CD4-positive, alpha-beta T cell treated with Interferon alpha-2 for 1 hour (primary cell): Measurements from ENCODE around the gene GJB3.
"Not testable (repeated sequence)": the region's sequence is repeated elsewhere in the genome, so short reads cannot be mapped to it uniquely, and the experiment has no call there.

Source experiments
- DNase-seq, 2 donors: peaks; one replicate each; pipeline ENCODE4 v3.0.0-alpha.2; 2020 to 2022

The GJB3 gene

DNA sequence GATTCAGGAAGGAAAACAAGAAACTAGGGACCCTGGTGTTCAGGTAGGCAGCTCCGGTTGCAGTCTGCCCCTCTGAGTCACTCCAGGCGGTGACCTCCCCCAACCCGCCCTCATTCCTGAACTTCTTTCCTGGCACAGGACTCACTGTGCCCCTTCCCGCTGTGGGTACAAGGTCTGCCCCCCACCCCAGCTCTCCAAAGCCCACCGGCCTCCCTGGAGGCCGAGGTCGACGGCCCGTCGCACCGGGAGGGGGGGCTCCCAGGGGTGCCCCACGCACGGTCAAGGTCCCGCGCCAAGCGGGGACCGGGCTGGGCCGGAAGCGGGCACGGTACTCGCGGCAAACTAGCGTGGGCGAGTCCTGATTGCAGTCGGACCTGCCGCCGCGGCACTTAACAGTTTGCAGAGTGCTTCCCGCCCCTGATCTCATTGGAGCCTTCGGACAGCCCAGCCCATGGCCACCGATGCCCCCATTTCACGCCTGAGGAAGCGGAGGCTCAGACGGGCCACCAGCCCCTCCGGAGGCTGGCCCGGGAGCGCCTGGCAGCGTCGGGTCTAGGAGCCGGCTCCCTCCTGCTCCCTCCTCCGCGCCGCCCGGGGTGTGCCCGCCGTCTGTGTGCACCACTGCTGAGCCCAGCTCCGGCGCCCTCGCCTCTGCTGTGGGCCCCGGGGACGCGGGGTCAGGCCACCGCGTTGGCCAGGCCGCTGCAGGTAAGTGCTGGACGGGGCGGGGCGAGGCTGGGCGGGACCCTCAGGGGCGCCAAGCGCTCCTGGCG is at the start of gene GJB3:
GJB3 (plus strand) TSS at position 144 of the 773 bp plus-strand sequence. CDS start 3,549 bp downstream, outside the sequence.
- no peak for DNase-seq

DNA sequence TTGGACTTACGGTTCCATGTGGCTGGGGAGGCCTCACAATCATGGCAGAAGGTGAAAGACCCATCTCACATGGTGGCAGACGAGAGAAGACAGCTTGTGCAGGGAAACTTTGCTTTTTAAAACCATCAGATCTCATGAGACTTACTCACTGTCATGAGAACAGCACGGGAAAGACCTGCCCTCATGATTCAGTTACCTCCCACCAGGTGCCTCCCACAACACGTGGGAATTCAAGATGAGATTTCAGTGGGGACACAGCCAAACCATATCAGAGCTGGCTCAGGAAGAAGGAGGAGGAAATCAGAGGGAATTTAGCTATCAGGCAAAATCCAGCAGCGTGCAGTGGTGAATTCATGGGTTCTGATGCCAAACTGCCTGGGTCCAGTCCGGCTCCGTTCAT is 48.2 kb upstream of the GJB3 start:
- DNase-seq: not testable (repeated sequence)

DNA sequence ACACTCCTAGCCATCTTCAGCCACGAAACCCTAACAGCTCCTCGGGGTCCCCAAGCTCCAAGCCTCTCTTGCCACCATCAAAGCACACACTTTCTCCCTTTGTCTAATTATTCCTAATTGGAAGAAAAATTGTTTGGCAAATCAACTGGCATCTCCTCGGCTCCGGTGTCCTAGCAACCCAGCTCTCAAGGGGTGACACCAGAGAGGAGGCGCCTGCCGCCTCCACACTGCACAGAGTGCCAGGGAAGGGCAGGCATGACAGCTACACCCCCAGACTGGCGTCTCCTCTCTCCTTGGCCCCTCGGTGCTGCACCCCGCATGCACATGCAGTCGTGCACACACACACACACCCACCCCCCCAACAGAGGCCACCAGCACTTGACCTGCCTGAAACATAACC is 44.3 kb upstream of the GJB3 start:
- no peak for DNase-seq

DNA sequence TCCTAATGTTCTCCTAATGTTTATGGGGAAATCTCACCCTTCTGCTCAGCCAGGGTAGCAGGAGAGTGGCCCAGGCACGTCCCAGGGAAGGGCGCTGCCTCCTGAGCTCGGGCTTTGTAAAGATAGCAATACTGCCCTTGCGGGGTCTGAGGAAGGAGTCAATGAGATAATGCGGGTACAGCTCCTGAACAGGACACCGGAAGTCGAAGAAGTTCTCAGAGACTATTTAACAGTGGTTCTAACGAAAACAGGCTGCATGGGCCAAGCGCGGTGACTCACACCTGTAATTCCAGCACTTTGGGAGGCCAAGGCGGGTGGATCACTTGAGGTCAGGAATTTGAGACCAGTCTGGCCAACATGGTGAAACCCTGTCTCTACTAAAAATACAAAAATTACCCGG is 43.8 kb upstream of the GJB3 start:
- not testable (repeated sequence) for DNase-seq

DNA sequence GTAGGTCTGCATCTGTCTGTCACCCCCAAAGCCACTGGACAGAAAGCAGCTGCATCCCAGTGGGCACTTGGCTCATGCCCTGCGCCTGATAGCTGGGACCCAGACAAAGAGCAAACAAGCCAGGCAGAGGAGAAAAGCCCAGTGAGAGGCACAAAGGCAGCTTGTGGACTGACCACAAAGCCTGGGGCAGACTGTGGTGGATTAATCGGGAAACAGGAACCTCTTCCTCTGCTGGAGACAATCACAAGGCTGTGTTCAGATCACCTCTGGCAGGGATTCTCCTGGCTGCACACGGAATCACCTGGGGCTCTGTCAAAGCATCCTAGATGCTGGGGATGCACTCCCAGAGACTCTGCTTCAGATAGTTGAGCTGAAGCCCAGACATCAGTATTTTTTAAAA is 41.4 kb upstream of the GJB3 start:
- no peak for DNase-seq

DNA sequence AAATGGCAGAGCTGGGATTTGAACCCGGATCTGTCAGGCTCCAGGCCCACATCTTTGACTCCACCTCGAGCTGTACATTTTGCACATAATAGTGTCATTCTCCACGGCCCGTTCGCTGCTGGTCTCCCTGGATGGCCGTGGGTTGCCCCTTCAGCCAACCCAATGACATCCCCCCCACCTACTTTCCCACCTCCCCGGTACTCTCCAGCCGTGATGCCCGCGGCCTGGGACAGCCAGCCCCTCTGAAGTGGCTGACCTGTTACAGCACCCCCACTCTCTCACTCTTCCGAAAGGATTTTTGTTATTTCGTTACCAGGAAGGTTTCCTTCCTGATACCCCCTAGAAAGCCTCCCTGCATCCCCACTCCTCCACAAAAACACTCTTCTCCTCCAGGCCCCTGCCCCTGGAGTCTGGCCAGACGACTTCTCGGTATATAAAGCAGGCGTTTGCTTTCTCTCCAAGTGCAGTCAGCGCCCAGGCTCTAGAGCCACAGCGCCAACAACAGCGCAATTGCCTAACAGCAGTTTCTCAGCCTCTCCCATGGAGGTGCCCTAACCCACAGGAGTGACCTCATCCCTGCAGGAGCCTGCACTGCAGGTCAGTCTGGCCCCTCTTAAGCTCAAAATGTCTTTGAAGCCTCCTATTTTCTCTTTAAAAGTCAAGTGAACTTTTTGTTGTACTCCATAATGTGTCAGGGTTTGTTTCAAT is 40.7 kb upstream of the GJB3 start:
- no peak for DNase-seq

DNA sequence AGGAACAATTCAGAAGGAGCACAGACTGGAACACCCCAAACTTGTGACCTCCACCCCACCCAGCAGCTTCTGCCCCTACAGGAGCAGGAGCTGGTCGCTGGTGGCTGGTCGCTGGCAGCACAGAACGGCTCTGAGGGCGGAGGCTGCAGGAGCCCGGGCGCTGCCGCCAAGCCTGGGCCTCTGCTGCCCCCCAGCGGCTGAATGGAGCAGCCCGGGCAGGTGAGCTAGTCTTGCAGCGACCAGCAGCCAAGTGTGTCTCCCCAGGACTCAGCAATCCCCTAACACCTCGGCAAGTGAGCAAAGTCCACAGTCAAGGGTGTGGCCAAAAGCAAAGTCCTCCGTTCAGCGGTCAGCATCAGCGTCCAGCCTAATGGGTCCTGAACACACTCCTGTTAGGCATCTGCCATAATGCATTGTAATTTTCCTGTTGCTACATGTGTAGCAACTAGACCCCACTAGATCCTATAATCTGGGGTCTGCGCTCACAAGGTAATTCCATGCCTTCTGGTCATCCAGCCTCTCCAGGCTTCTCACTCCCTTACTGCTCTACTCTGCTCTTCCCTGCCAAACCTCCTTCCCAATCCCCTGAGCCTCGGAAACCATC is 38.2 kb upstream of the GJB3 start:
- DNase-seq: peak; percentile 45 to 65

DNA sequence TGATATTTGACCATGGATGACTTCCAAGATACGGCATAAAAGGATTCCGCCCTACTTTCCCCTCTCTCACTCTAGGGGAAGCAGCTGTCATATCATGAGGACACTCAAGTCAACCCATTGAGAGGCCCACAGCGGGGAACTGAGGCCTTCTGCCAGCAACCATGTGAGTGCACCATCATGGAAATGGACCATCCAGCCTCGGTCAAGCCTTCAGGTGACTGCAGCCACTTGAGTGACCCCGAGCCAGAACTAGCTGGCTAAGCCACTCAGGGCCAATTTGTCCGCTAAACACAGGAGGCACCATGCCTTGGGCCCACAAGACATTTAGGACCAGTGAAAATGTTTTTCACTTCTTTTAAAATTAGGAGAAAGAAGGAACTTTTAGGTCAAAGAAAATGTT is 37.2 kb upstream of the GJB3 start:
- no peak for DNase-seq

DNA sequence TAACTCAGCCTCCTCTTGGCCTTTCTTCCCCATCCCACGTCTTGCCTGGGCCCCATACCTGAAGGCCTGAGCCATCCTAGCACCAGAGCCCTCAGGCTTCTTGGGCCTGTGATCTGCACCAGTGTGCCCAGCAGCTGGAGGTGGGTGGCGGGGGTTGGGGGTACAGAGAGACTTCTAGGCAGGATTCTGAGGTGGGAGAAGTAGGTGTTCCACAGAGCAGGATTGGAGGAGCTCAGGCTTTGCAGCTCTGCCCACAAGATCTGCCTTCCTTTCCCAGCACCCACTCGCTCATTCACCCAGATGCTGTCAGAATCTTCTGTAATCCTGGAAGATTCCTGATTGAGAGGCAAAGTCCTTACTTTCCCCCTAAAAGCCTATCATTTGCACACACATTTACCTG is 36.2 kb upstream of the GJB3 start:
- no peak for DNase-seq

DNA sequence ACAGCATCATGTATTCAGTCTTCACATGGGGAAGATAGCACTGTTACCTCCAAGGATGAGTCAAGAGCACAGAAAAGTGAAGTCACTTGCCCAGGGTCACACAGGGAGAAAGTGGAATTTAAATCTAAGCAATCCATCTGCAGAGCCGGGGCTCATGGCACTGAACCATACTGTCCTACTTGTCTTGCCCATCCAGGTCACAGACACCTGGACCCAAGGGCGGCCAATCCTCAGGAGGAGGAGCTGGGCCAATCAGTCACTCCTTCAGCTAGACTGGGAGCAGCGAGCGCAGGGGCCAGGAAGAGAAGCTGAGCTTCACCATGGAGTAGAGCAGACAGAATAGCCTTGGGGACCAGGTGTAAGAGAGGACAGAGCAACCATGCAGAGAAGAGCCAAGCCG is 35.3 kb upstream of the GJB3 start:
- DNase-seq: no peak

DNA sequence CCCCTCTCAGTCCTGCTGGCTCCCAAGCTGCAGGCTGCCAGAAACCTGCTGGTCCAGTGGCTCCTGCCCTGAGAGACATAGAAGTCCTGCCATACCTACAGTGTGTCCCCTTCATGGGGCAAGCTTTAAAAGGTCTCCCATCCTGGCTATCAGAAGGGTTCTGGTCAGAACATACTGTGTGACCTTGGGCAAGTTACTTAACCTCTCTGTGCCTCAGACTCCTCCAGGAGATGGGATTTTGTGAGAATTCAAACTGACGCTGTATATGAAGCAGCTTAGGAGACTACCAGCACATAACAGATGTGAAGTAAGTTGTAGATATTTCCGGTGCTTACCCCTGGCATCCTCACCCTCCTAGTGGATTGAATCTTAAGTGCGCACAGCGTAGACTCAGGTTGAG is 34.9 kb upstream of the GJB3 start:
- no peak for DNase-seq

DNA sequence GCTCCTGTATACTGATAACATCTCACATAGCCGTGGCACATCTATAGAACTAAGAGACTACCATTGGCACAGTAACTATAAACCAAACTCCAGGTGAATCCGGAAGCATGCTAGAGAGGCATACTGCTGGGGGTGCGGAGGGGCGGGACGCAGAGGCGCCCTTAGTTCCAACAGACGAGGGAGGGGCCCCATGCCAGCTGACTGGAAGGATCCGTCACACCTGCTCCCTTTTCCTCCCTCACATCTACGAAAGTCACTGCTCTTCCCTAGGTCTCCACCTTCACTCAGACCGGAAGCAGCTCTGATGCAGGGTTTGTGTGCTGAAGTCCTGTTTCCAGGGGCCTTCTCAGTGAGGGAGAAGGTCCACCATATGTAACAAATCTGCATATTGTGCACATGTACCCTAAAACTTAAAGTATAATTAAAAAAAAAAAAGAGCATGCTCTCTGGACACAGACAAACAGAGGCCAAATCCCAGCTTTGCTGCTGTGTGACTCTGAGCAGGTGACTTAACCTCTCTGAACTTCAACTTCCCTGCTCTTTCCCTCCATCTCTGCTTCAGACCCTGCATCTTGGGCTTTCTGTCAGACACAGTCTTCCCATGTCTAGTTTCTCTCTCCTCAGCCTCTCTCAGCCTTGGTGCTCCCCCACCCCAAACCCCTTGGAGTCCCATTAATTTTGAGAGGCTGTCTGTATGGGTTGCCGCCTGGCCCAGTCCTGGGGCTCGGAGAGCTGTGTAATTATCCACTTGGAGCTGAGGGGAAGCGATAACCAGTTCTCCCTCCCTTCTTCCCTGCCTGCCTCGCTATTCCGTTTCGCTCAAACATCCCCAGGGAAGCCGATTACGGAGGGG is 34.0 kb upstream of the GJB3 start:
- no peak for DNase-seq

DNA sequence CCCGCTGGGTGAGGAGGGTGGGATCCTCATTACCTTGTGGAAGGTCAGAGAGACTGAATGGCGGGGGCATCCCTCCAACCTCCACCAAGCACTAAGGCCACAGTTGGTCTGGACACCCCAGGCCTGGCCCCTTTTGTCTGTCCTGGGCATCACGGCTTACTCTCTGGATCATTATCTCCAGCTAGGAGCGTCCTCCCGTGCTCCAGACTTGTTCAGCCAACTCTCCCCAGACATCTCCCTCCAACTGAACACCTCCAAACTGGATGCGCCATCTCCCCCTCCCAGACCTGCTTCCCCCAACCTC is 33.4 kb upstream of the GJB3 start:
- DNase-seq: no peak

DNA sequence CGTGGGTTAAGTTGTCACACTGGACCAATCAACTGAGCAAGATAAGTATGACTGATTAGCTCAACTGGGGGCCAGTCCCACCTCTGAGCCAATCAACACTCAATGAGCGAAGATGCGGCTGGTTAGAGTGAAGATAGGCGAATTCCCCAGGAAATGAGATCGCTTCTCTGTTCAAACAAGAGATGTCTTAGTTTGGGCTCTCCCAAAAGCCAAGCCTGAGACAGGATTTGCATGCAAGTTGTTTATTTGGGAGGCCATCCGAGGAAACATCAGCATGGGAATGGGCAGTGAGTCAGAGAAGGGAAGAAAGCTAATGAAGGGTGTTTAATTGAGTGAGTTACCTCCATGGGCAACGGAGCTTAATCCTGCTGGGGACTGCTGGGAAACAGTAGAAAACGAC is 31.0 kb upstream of the GJB3 start:
- no peak for DNase-seq

DNA sequence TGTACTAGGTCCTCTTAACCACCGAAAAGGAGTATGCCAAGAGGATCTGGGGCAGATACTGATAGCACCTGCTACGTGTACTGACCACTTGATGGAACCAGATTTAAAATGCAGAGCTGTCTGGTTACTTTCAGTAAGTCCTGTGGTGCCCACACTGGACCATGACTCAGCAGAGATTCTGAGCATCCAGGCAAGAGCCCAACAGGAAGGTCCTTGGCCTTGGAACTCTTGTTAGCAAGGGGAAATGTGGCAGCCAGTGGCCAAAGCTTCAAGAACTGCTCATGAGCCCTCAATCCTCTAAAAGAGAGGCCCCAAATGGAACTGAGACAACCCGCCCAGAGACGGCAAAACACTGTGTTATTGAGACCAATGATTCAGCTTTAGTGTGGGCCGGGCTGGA is 30.4 kb upstream of the GJB3 start:
- DNase-seq: no peak

DNA sequence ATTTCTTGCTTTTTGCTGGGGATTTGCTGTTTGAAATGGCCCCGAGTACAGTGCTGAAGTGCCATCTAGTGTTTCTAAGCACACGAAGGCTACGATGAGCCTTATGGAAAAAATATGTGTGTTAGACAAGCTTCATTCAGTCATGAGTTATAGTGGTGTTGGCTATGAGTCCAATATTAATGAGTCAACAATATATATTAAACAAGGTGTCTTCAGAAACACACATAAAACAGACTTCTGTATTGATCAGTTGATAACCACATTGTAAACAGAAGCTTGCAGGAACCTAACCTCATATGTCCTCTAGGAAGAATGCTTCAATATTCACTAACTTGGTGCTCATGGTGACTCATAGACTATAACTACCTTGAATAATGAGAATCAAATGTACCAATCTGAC is 27.9 kb upstream of the GJB3 start:
- DNase-seq: no peak

DNA sequence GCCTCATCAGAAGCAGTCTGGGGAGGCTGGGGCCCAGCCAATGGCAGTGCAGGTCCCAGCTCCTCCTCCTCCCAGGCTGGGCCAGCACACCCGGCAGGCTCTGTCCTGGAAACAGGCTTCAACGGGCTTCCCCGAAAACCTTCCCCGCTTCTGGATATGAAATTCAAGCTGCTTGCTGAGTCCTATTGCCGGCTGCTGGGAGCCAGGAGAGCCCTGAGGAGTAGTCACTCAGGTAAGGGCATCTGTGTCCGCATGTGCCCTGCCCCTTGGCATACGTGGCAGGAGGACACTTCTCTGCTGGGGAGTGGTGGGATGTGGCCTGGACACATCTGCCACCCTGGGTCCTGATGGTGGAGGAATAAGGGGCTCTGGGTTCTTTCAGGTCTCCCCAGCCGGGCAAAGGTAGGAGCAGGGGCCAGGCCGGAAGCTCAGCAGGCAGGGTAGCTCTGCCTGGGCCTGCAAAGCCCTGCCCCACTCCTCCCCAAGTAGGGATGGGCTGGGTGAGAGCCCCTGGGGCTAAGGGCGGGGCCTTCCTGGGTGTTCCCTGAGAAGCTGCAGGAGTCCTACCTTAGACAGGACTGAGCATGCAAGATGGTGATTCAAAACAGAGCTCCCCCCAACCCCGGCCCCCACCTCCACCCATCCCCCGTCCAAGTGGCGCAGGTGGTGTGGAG is 25.9 kb upstream of the GJB3 start, which contains the start of gene GJB5:
GJB5 (plus strand) TSS at position 84 of the 674 bp plus-strand sequence. CDS start 2,284 bp downstream, outside the sequence.
- no peak for DNase-seq

DNA sequence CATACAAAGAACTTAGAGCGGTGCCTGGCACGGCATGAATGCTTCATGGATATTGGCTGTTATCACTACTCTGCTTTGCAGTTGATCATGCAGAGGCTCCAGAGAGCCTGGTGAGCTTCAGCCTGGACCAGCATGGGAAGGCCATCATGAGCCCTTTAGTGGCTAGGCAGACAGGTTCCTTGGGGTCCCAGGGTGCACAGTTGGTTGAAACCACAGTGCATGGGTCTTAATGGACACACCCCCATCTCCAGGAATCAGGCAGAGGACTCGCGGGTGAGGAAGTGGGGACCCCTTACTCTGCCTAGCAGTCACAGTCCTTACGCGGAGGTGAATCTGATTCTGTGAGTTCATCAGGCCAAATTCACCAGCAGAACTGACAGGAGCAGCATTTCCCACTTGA is 25.1 kb upstream of the GJB3 start:
- DNase-seq: no peak

DNA sequence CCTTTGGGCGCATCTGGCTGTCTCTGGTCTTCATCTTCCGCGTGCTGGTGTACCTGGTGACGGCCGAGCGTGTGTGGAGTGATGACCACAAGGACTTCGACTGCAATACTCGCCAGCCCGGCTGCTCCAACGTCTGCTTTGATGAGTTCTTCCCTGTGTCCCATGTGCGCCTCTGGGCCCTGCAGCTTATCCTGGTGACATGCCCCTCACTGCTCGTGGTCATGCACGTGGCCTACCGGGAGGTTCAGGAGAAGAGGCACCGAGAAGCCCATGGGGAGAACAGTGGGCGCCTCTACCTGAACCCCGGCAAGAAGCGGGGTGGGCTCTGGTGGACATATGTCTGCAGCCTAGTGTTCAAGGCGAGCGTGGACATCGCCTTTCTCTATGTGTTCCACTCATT is 23.6 kb upstream of the GJB3 start:
- DNase-seq: no peak

DNA sequence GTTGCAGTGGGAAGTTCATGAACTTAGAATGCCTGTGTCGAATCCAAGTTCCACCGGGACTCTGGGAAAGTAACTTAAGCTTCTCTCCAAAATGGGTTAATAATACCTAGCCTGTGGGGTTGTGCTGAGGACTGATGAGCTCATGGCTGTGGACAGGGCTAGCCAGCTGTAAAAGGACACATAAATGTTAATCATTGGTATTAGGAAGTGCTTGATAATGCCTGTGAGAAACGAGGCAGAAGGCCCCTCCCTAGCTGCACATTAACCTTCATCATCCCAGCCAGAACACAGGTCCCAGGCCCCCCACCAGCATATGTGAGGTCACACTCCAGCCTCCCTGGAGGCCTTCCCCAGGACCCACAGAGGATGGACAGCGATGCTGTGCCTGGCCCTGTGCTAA is 22.3 kb upstream of the GJB3 start:
- no peak for DNase-seq

DNA sequence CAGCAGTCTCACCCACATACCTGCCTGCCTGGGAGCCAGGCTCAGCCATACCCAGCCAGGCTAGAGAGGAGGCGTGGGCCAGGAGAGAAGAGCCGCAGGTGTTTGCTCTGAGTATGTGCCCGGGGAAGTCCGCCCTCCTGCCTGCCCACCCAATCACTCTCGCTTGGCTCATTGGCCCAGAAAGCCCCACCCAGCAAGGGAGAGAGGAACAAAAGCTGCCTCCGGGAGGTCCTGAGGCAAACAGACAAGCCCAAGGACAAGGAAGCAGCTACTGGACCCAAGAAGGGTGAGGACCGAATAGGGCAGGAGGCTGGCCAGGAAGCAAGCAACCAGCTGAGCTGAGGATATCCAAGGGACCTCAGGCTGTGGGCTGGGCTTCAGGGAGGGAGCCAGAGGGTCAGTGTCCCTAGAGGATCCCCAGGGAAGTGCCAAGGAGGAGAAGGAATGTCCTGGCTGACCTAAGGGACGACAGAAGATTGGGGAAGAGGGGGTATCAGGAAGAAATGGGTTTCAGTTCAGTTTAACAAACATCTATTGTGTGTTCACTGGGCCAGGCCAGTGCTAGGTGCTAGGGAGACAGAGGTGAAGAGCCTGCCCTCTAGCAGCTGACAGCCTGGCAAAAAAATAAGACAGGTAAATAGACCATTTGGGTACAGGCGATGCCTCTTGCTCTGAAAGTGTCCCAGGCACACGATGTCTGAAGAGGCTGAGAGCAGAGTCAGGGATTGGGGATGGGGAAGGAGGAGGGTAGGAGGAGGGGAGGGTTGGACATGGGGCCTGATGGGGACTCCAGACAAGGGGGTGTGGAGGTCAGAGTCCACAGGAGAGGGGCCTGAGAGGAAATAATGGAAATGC is 21.3 kb upstream of the GJB3 start, which contains the start of gene GJB4:
GJB4 (plus strand) TSS at position 238 of the 855 bp plus-strand sequence. CDS start 1,515 bp downstream, outside the sequence.
- no peak for DNase-seq
